ENCODE measurements around the gene RAB3GAP1. TPM values are rescaled to one million over a fixed set of nuclear protein-coding genes. Genes with fewer than 3 reads are reported as not detected.

The RAB3GAP1 gene
- total RNA-seq, 2 donors from 2014 or later, result 28.5 to 29.6 TPM

GRCh38 chr2:135151615-135152014 is 99.5 kb downstream of the RAB3GAP1 start:
- H3K4me3 Mint-ChIP-seq, result no peak overlapping the region
- no peaks in the 10 kb centered on the region for H3K27me3 ChIP-seq (ENCODE audit: control insufficient read depth, insufficient read depth, low read length, poor library complexity, severe bottlenecking)
- no peak overlapping the region for H3K27ac ChIP-seq (ENCODE audit: low read depth, low read length)
- H3K36me3 ChIP-seq (ENCODE audit: control insufficient read depth, insufficient read depth, low read length), result peaks cover 63% of the 10 kb centered on the region
- no peak overlapping the region for H3K4me3 ChIP-seq (ENCODE audit: low read length)
- DNase-seq, result no peak
- no peaks in the 10 kb centered on the region for H3K9me3 ChIP-seq (ENCODE audit: control insufficient read depth, low read length)
- no peaks in the 10 kb centered on the region for H3K9me3 Mint-ChIP-seq
- WGBS, 2 experiments (ENCODE audit: insufficient coverage in 1 of 2, insufficient read length in 1 of 2), result 86 to 91% methylated on average over 3 of the region's 3 CpGs
- H3K4me1 Mint-ChIP-seq, result peaks cover 14% of the 10 kb centered on the region
- no peak overlapping the region for H3K9ac ChIP-seq (ENCODE audit: extremely low read depth, low read length, poor library complexity, severe bottlenecking)
- peaks cover 42% of the 10 kb centered on the region for H3K36me3 Mint-ChIP-seq (ENCODE audit: low read depth)
- no peak overlapping the region for H3K27ac Mint-ChIP-seq
- H3K27me3 Mint-ChIP-seq (ENCODE audit: insufficient read depth), result no peaks in the 10 kb centered on the region
- peaks cover 8% of the 10 kb centered on the region for H3K4me1 ChIP-seq (ENCODE audit: control insufficient read depth, insufficient read depth, low read length)
- no peak for TF ChIP-seq CTCF (conservative IDR thresholded peaks at IDR 0.05)

GRCh38 chr2:135152361-135152760 is 100.3 kb downstream of the RAB3GAP1 start:
- WGBS, 2 experiments (ENCODE audit: insufficient coverage in 1 of 2, insufficient read length in 1 of 2), result 94% methylated on average over 1 of the region's 1 CpG; no CpG with 5 or more reads in 1 of the 2 experiments
- no peak overlapping the region for H3K4me3 ChIP-seq (ENCODE audit: low read length)
- H3K4me3 Mint-ChIP-seq, result no peak overlapping the region
- H3K9me3 ChIP-seq (ENCODE audit: control insufficient read depth, low read length), result no peaks in the 10 kb centered on the region
- no peak overlapping the region for H3K27ac Mint-ChIP-seq
- H3K4me1 ChIP-seq (ENCODE audit: control insufficient read depth, insufficient read depth, low read length), result peaks cover 8% of the 10 kb centered on the region
- H3K36me3 ChIP-seq (ENCODE audit: control insufficient read depth, insufficient read depth, low read length), result peaks cover 60% of the 10 kb centered on the region
- DNase-seq, result no peak
- no peak for TF ChIP-seq CTCF (conservative IDR thresholded peaks at IDR 0.05)
- H3K4me1 Mint-ChIP-seq, result peaks cover 14% of the 10 kb centered on the region
- H3K27ac ChIP-seq (ENCODE audit: low read depth, low read length), result no peak overlapping the region
- H3K27me3 ChIP-seq (ENCODE audit: control insufficient read depth, insufficient read depth, low read length, poor library complexity, severe bottlenecking), result no peaks in the 10 kb centered on the region
- no peaks in the 10 kb centered on the region for H3K9me3 Mint-ChIP-seq
- H3K9ac ChIP-seq (ENCODE audit: extremely low read depth, low read length, poor library complexity, severe bottlenecking), result no peak overlapping the region
- no peaks in the 10 kb centered on the region for H3K27me3 Mint-ChIP-seq (ENCODE audit: insufficient read depth)
- peaks cover 47% of the 10 kb centered on the region for H3K36me3 Mint-ChIP-seq (ENCODE audit: low read depth)

- Histone ChIP-seq H3K27me3 (ENCODE audit: control insufficient read depth, insufficient read depth, low read length, poor library complexity, severe bottlenecking) (no peaks in the 10 kb centered on the region), H3K4me1 (ENCODE audit: control insufficient read depth, insufficient read depth, low read length) (peaks cover 5% of the 10 kb centered on the region), H3K36me3 (ENCODE audit: control insufficient read depth, insufficient read depth, low read length) (peaks cover 81% of the 10 kb centered on the region), H3K4me3 (ENCODE audit: low read length) (no peak overlapping the region), H3K9me3 (ENCODE audit: control insufficient read depth, low read length) (no peaks in the 10 kb centered on the region), H3K27ac (ENCODE audit: low read depth, low read length) (no peak overlapping the region), H3K9ac (ENCODE audit: extremely low read depth, low read length, poor library complexity, severe bottlenecking) (no peak overlapping the region)
- H3K4me3 Mint-ChIP-seq, result no peak overlapping the region
- peaks cover 67% of the 10 kb centered on the region for H3K36me3 Mint-ChIP-seq (ENCODE audit: low read depth)
- no peaks in the 10 kb centered on the region for H3K9me3 Mint-ChIP-seq
- peaks cover 13% of the 10 kb centered on the region for H3K4me1 Mint-ChIP-seq
- no peak overlapping the region for H3K27ac Mint-ChIP-seq
- TF ChIP-seq CTCF (conservative IDR thresholded peaks at IDR 0.05), result no peak
- DNase-seq, result no peak
- H3K27me3 Mint-ChIP-seq (ENCODE audit: insufficient read depth), result no peaks in the 10 kb centered on the region
These were observed 102.9 kb downstream of the RAB3GAP1 start for GRCh38 chr2:135154962-135155361.

All from endodermal cell (in vitro differentiated cells).